ENCODE results near the gene RBCK1. TPM values are rescaled to one million over a fixed set of nuclear protein-coding genes. Genes with fewer than 3 reads are reported as not detected.

The RBCK1 gene
- total and polyA plus RNA-seq, 2 donors (not counting 1 experiment from before 2014, with no cell fraction given), result 128 to 135 TPM

DNA sequence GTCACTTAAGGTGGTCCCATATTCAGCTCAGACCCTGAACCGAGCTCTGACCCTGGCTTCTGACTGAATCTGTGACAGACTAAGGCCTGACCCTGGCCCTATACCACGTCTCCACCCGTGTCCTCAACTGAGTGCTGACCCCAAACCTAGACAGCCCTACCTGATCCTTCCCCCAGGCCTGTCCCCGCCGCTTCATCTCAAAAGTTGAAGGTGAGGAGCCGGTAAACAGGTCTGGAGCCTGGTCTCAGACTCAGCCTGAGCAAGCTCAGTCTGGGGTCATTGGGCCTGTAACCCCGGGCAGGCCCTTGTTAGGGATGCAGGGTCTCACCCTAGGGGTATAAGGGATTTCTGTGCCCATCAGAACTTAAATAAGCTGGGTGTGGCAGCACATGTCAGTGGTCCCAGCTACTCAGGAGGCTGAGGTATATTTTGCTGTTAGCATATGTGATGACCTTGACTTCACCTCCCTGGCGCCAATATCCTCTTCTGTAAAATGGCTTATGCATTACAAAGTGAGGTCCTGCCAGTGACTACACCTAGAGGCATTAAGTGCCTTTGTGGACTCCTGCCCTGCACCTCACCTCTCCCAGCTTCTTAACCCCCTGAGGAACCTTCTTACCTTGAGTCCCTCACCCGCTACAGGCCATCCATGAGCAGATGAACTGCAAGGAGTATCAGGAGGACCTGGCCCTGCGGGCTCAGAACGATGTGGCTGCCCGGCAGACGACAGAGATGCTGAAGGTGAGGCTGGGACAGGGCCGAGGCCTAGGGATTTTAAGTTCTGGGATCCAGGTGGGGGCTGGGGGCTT, 20.0 kb downstream of the RBCK1 start:
- H3K9ac ChIP-seq (ENCODE audit: low read length), result no peak overlapping the region
- Mint-ChIP-seq H3K27ac (no peak overlapping the region), H3K4me3 (no peak overlapping the region), H3K4me1 (peaks cover 9% of the 10 kb centered on the region), H3K9me3 (ENCODE audit: insufficient read depth) (no peaks in the 10 kb centered on the region), H3K27me3 (no peaks in the 10 kb centered on the region)
- TF ChIP-seq EZH2 (IDR thresholded peaks at IDR 0.05; ENCODE audit: borderline replicate concordance, insufficient read depth, low read depth, low read length, poor library complexity, severe bottlenecking), result no peak
- TF ChIP-seq, protein P1, sequence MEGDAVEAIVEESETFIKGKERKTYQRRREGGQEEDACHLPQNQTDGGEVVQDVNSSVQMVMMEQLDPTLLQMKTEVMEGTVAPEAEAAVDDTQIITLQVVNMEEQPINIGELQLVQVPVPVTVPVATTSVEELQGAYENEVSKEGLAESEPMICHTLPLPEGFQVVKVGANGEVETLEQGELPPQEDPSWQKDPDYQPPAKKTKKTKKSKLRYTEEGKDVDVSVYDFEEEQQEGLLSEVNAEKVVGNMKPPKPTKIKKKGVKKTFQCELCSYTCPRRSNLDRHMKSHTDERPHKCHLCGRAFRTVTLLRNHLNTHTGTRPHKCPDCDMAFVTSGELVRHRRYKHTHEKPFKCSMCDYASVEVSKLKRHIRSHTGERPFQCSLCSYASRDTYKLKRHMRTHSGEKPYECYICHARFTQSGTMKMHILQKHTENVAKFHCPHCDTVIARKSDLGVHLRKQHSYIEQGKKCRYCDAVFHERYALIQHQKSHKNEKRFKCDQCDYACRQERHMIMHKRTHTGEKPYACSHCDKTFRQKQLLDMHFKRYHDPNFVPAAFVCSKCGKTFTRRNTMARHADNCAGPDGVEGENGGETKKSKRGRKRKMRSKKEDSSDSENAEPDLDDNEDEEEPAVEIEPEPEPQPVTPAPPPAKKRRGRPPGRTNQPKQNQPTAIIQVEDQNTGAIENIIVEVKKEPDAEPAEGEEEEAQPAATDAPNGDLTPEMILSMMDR (IDR thresholded peaks at IDR 0.05), result no peak
- H3K27me3 ChIP-seq (replicated peaks in 1 of 4; ENCODE audit: control extremely low read depth in 1 of 4, control insufficient read depth in 3 of 4, insufficient read depth in 4 of 4, low read length in 3 of 4), result no peaks in the 10 kb centered on the region
- H3K4me2 ChIP-seq (replicated peaks; ENCODE audit: low read depth, low read length, poor library complexity, severe bottlenecking), result no peak overlapping the region
- no peak for ATAC-seq (ENCODE audit: low read depth)
- CTCF ChIA-PET, result no interaction called here
- no peaks in the 10 kb centered on the region for H3K9me3 ChIP-seq (ENCODE audit: control extremely low read depth in 1 of 3, control insufficient read depth in 2 of 3, insufficient read depth in 1 of 3, low read length in 2 of 3)
- DNase-seq, result no peak
- POLR2A ChIA-PET, result no interaction called here
- H3K36me3 ChIP-seq (replicated peaks in 1 of 2; ENCODE audit: control extremely low read depth in 1 of 2, control insufficient read depth in 1 of 2, extremely low read depth in 1 of 2, insufficient read depth in 2 of 2, low read length in 1 of 2), result peaks cover 0 to 61% of the 10 kb centered on the region in 2 experiments
- H2AFZ ChIP-seq (ENCODE audit: insufficient read depth, low read depth, low read length, poor library complexity, severe bottlenecking), result no peak overlapping the region
- H4K20me1 ChIP-seq (ENCODE audit: control insufficient read depth, insufficient read depth, low read length, poor library complexity, severe bottlenecking), result no peaks in the 10 kb centered on the region
- H3K4me3 ChIP-seq (ENCODE audit: control extremely low read depth in 1 of 5, extremely low read depth in 1 of 5, insufficient read depth in 1 of 5, low read depth in 2 of 5, low read length in 4 of 5), result no peak overlapping the region
- 96% methylated on average over 14 of the region's 14 CpGs for WGBS (ENCODE audit: insufficient coverage)
- intact Hi-C loops (cut with micrococcal nuclease), result no loop called here
- H3K4me1 ChIP-seq (ENCODE audit: control insufficient read depth in 2 of 2, insufficient read depth in 2 of 2, low read length in 2 of 2), result peaks cover 0 to 4% of the 10 kb centered on the region in 2 donors
- H3K27ac ChIP-seq (ENCODE audit: low read length in 2 of 2), result no peak overlapping the region
- H3K79me2 ChIP-seq (ENCODE audit: control insufficient read depth, insufficient read depth, low read length), result no peaks in the 10 kb centered on the region

DNA sequence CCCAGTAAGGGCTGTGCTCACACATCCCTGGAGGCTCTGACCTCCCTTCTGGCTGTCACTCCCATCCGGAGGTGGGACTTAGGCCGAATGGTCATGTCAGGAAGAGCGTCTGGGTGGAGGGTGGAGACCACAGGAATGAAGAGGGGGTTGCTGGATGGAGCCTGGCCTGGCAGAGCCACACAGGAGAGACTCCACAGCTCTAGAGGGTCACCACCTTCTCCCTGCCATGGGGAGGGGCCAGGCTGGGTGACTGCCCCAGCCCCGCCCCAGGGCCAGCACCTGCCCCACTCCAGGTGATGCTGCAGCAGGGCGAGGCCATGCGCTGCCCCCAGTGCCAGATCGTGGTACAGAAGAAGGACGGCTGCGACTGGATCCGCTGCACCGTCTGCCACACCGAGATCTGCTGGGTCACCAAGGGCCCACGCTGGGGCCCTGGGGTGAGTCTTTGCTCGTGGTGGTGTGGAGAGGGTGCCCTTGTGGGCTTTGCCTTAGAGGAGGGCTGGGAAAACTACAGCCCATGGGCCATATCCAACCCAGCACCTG, 20.6 kb downstream of the RBCK1 start:
- Histone ChIP-seq H3K9ac (ENCODE audit: low read length) (no peak overlapping the region), H3K36me3 (replicated peaks in 1 of 2; ENCODE audit: control extremely low read depth in 1 of 2, control insufficient read depth in 1 of 2, extremely low read depth in 1 of 2, insufficient read depth in 2 of 2, low read length in 1 of 2) (peaks cover 0 to 55% of the 10 kb centered on the region in 2 experiments), H2AFZ (ENCODE audit: insufficient read depth, low read depth, low read length, poor library complexity, severe bottlenecking) (no peak overlapping the region), H3K27ac (ENCODE audit: low read length in 2 of 2) (no peak overlapping the region), H3K4me3 (ENCODE audit: control extremely low read depth in 1 of 5, extremely low read depth in 1 of 5, insufficient read depth in 1 of 5, low read depth in 2 of 5, low read length in 4 of 5) (no peak overlapping the region), H3K4me2 (replicated peaks; ENCODE audit: low read depth, low read length, poor library complexity, severe bottlenecking) (no peak overlapping the region), H4K20me1 (ENCODE audit: control insufficient read depth, insufficient read depth, low read length, poor library complexity, severe bottlenecking) (no peaks in the 10 kb centered on the region), H3K4me1 (ENCODE audit: control insufficient read depth in 2 of 2, insufficient read depth in 2 of 2, low read length in 2 of 2) (peaks cover 6 to 11% of the 10 kb centered on the region in 2 donors), H3K9me3 (ENCODE audit: control extremely low read depth in 1 of 3, control insufficient read depth in 2 of 3, insufficient read depth in 1 of 3, low read length in 2 of 3) (no peaks in the 10 kb centered on the region), H3K27me3 (replicated peaks in 1 of 4; ENCODE audit: control extremely low read depth in 1 of 4, control insufficient read depth in 3 of 4, insufficient read depth in 4 of 4, low read length in 3 of 4) (no peaks in the 10 kb centered on the region), H3K79me2 (ENCODE audit: control insufficient read depth, insufficient read depth, low read length) (no peaks in the 10 kb centered on the region)
- peaks cover 16% of the 10 kb centered on the region for H3K4me1 Mint-ChIP-seq
- no peak overlapping the region for H3K27ac Mint-ChIP-seq
- intact Hi-C loops (cut with micrococcal nuclease), result no loop called here
- DNase-seq, result no peak
- H3K9me3 Mint-ChIP-seq (ENCODE audit: insufficient read depth), result no peaks in the 10 kb centered on the region
- WGBS (ENCODE audit: insufficient coverage), result 98% methylated on average over 13 of the region's 14 CpGs
- no peak overlapping the region for H3K4me3 Mint-ChIP-seq
- POLR2A ChIA-PET, result no interaction called here
- CTCF ChIA-PET, result interaction anchor here (0.7 kb wide), 1 partner anchor 12 kb away, joined by 3 read pairs; no protein-coding TSS in a partner anchor
- no peak for TF ChIP-seq EZH2 (IDR thresholded peaks at IDR 0.05; ENCODE audit: borderline replicate concordance, insufficient read depth, low read depth, low read length, poor library complexity, severe bottlenecking)
- TF ChIP-seq, protein P1 (IDR thresholded peaks at IDR 0.05), result no peak
- no peaks in the 10 kb centered on the region for H3K27me3 Mint-ChIP-seq
- no peak for ATAC-seq (ENCODE audit: low read depth)

Data from B cell (primary cell).